Fibroblast of the conjunctiva (primary cell): ENCODE measurements around the gene GALC.

Source experiments
- DNase-seq: peaks from one replicate; pipeline ENCODE4 v3.0.0-alpha.2; 2010; ENCODE audit warnings: low read depth

GALC gene

GRCh38 chr14:88005978-88006851 lies 13.2 kb upstream of the GALC start:
- no peak for DNase-seq

- DNase-seq = no peak
These were observed 12.1 kb upstream of the GALC start, which contains the start of gene GPR65 for GRCh38 chr14:88005050-88005481. Gene GPR65 (plus strand): TSS chr14:88005135. CDS start chr14:88010848, 5,713 bp downstream.

GRCh38 chr14:88004506-88005036 lies 11.6 kb upstream of the GALC start:
- DNase-seq = no peak

- DNase-seq = no peak
These were observed 10.4 kb upstream of the GALC start for GRCh38 chr14:88003425-88003824.

- no peak for DNase-seq
These were observed 9.6 kb upstream of the GALC start for GRCh38 chr14:88002421-88003075.

GRCh38 chr14:87999277-87999676 lies 6.3 kb upstream of the GALC start:
- DNase-seq = no peak

GRCh38 chr14:87998482-87998881 lies 5.5 kb upstream of the GALC start:
- no peak for DNase-seq

GRCh38 chr14:87996291-87996592 lies 3.3 kb upstream of the GALC start:
- DNase-seq = no peak

- no peak for DNase-seq
These were observed 2.7 kb upstream of the GALC start for GRCh38 chr14:87995500-87996290.

GRCh38 chr14:87994974-87995373 lies 2.0 kb upstream of the GALC start:
- no peak for DNase-seq

GRCh38 chr14:87992346-87992717 lies 650 bp downstream of the GALC start:
- DNase-seq = peak; percentile 5

- DNase-seq = no peak
These were observed 2.3 kb downstream of the GALC start for GRCh38 chr14:87990682-87991081.

- no peak for DNase-seq
These were observed 3.1 kb downstream of the GALC start for GRCh38 chr14:87989956-87990299.

- DNase-seq = no peak
These were observed 3.6 kb downstream of the GALC start for GRCh38 chr14:87989221-87989955.

- DNase-seq = no peak
These were observed 13.3 kb downstream of the GALC start for GRCh38 chr14:87979689-87980088.

GRCh38 chr14:87975636-87976035 lies 17.3 kb downstream of the GALC start:
- no peak for DNase-seq

GRCh38 chr14:87971010-87971409 lies 22.0 kb downstream of the GALC start:
- DNase-seq = no peak

- no peak for DNase-seq
These were observed 25.5 kb downstream of the GALC start for GRCh38 chr14:87967496-87967895.

- no peak for DNase-seq
These were observed 26.2 kb downstream of the GALC start for GRCh38 chr14:87966816-87967215.

GRCh38 chr14:87961246-87961645 lies 31.7 kb downstream of the GALC start:
- no peak for DNase-seq

GRCh38 chr14:87960013-87960787 lies 32.8 kb downstream of the GALC start:
- DNase-seq = no peak
